Sigmoid colon (tissue), 7 donors: ENCODE data around the gene RSBN1L. TPM values are rescaled to one million over a fixed set of nuclear protein-coding genes. Genes with fewer than 3 reads are reported as not detected.

Experiments used
- DNase-seq: peaks from one replicate; pipeline ENCODE4 v3.0.0-alpha.2; 2019
- H3K27ac ChIP-seq, 4 donors: fragments of 200-600 bp; sonication (generic); one replicate each; pipeline ENCODE4 v1.5.1; 2016 to 2019; ENCODE audit warnings: mild to moderate bottlenecking in 1 of 4
- H3K27me3 ChIP-seq, 3 donors: fragments of 200-600 bp; sonication (generic); one replicate each; pipeline ENCODE4 v1.5.1; 2019; ENCODE audit warnings: mild to moderate bottlenecking in 1 of 3
- H3K36me3 ChIP-seq, 4 donors: fragments of 200-600 bp; sonication (generic); one replicate each; pipeline ENCODE4 v1.5.1; 2016 to 2019
- H3K4me1 ChIP-seq, 4 donors: fragments of 200-600 bp; sonication (generic); one replicate each; pipeline ENCODE4 v1.5.1; 2017 to 2019
- H3K4me3 ChIP-seq, 4 donors: fragments of 200-600 bp; sonication (generic); one replicate each; pipeline ENCODE4 v1.5.1; 2017 to 2019; ENCODE audit warnings: mild to moderate bottlenecking in 2 of 4, moderate library complexity in 1 of 4
- H3K9me3 ChIP-seq, 4 donors: fragments of 200-600 bp in 3 of 4; sonication (generic) in 3 of 4; one replicate each; pipeline versions ENCODE4 v1.5.1 to v1.6.1; 2013 to 2019
- CTCF ChIP-seq, 4 experiments: fragments of 450-650 bp in 3 of 4; fragments of 200-600 bp in 1 of 4; IDR thresholded peaks; one replicate each; pipeline ENCODE4 v1.5.1; 2016 to 2019; ENCODE audit warnings: antibody characterized with exemption in 4 of 4, mild to moderate bottlenecking in 3 of 4, moderate library complexity in 2 of 4
- EP300 ChIP-seq, 4 donors: sonication (generic); formaldehyde crosslinking; IDR thresholded peaks; one replicate each; pipeline ENCODE4 v1.6.1; 2017; ENCODE audit warnings: antibody characterized with exemption in 4 of 4
- POLR2A ChIP-seq, 2 donors: fragments of 450-650 bp; IDR thresholded peaks; one replicate each; pipeline ENCODE4 v1.6.1; 2016; ENCODE audit warnings: antibody characterized with exemption in 2 of 2, mild to moderate bottlenecking in 2 of 2, moderate library complexity in 2 of 2
- POLR2AphosphoS5 ChIP-seq, 4 donors: sonication (generic); formaldehyde crosslinking; IDR thresholded peaks; one replicate each; pipeline ENCODE4 v1.6.1; 2017; ENCODE audit warnings: antibody characterized with exemption in 4 of 4
- WGBS, 2 donors: extraction: QIAGEN DNeasy Blood & Tissue Kit; methylation state at CpG; one replicate each; pipeline ENCODE4 v1.1.7; 2013; 5-methylcytosine and 5-hydroxymethylcytosine counted together
- intact Hi-C: fragments of 100-400 bp; cut with DNase I; formaldehyde crosslinking; loops from one replicate; pipeline ENCODE4 v1.15.1; 2023
- polyA plus RNA-seq, 3 donors: library from polyadenylated mRNA; stranded (reverse); fragments of 200-250 nt; gene quantifications; one replicate each; pipeline ENCODE4 v1.2.3, GENCODE V29; 2013
- total RNA-seq, 4 donors: library from RNA; depleted of rRNA; stranded (reverse); fragments of >200 nt; gene quantifications; one replicate each; pipeline ENCODE4 v1.1.0, GENCODE V29; 2016
- donor health status: healthy with polysubstance abuse.
- donor health status: Bipolar disorder and iron deficiency.
- donor health status: healthy.

RSBN1L gene
- total and polyA plus RNA-seq, 7 donors: 6.0 to 50.4 (median 29.3) TPM

- TF ChIP-seq CTCF (IDR thresholded peaks at IDR 0.05) (no peak), EP300 (IDR thresholded peaks at IDR 0.05) (no peak)
- no peak overlapping the region for H3K27ac ChIP-seq
- DNase-seq: no peak
- intact Hi-C loops: no loop called here
- no peaks in the 10 kb centered on the region for H3K27me3 ChIP-seq
- WGBS, 2 donors: 94 to 98% methylated on average over 5 of the region's 5 CpGs
- H3K36me3 ChIP-seq: no peaks in the 10 kb centered on the region
- peaks cover 3 to 13% (median 9%) of the 10 kb centered on the region in 4 donors for H3K9me3 ChIP-seq
- no peaks in the 10 kb centered on the region for H3K4me1 ChIP-seq
- H3K4me3 ChIP-seq: no peak overlapping the region
Measured at GRCh38 chr7:77824636-77825035, 128.4 kb downstream of the RSBN1L start.

DNA sequence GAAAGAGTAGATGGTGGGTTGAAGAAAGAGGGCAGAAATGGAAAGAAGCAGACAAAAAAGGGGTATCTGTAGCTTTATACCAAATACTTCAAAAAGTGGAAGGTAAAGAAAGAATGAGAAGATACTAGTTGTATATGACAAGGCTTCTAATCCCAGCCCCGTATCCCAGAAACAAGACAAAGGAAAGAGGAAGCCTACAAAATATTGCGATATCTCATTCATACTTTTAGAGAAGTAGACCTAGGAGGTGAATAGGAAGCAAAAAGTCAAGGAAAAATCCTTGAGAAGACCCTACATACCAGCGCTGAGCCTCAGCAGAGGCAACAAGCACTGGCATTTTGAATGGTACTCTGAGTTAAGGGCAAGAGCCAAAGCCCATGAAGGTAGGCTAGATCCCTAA, 128.9 kb downstream of the RSBN1L start:
- Histone ChIP-seq H3K4me3 (no peak overlapping the region), H3K27ac (no peak overlapping the region), H3K27me3 (no peaks in the 10 kb centered on the region), H3K9me3 (peaks cover 3 to 10% (median 7%) of the 10 kb centered on the region in 4 donors), H3K36me3 (no peaks in the 10 kb centered on the region), H3K4me1 (no peaks in the 10 kb centered on the region)
- DNase-seq: no peak
- WGBS, 2 donors: 89 to 97% methylated on average over 3 of the region's 3 CpGs
- intact Hi-C loops: no loop called here
- TF ChIP-seq POLR2A (IDR thresholded peaks at IDR 0.05): no peak
- TF ChIP-seq POLR2AphosphoS5 (IDR thresholded peaks at IDR 0.05): no peak

DNA sequence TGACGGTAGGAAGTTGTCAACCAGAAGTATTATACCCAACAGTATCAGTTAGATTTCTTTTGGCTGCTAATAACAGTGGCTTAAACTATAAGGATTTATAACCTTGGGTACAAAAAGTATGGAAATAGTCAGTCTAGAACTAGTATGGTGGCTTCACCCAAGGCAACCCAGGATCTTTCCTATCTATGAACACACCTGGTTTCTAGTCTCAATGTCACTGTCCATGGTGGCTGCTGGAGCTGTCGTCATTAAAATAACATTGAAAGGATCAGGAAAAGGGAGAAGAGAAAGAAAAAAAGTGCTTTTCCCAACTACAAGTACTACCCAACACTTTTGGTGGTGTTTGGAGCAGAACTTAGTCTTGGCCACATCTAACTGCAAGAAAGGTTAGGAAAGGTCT, 130.0 kb downstream of the RSBN1L start:
- no peak for DNase-seq

DNA sequence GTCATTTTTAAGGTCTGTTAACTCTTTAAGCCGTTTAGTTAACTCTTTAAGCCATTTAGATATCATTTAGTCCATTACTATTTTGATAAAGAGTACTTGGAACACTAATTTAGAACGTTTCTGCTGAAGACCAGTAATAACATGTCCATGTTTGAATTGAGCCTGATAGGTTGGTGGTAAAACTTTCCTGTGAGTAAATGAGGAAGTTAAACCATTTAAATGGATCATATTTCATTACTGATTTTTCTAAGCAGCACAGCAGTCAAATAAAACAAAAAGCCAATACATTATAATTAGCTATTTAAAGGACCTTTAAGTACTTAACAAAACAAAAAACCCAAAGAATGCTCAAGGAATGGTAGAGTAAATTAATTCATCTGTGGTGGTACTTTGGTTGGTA, 131.7 kb downstream of the RSBN1L start:
- Histone ChIP-seq H3K27me3 (no peaks in the 10 kb centered on the region), H3K4me3 (no peak overlapping the region), H3K9me3 (no peaks in the 10 kb centered on the region), H3K27ac (no peak overlapping the region), H3K36me3 (no peaks in the 10 kb centered on the region), H3K4me1 (no peaks in the 10 kb centered on the region)
- intact Hi-C loops: no loop called here
- no peak for DNase-seq
- no peak for TF ChIP-seq POLR2A (IDR thresholded peaks at IDR 0.05)
- TF ChIP-seq POLR2AphosphoS5 (IDR thresholded peaks at IDR 0.05): no peak
- TF ChIP-seq CTCF (IDR thresholded peaks at IDR 0.05): no peak
- no peak for TF ChIP-seq EP300 (IDR thresholded peaks at IDR 0.05)
- WGBS, 2 donors: 32 to 50% methylated on average over 2 of the region's 2 CpGs

More for the DNA sequence above, 130.0 kb downstream of the RSBN1L start:
- Histone ChIP-seq H3K27ac (no peak overlapping the region), H3K4me3 (no peak overlapping the region), H3K27me3 (no peaks in the 10 kb centered on the region), H3K4me1 (no peaks in the 10 kb centered on the region), H3K9me3 (peaks cover 2 to 6% (median 3%) of the 10 kb centered on the region in 4 donors), H3K36me3 (no peaks in the 10 kb centered on the region)
- intact Hi-C loops: no loop called here
- no peak for TF ChIP-seq CTCF (IDR thresholded peaks at IDR 0.05)
- TF ChIP-seq POLR2A (IDR thresholded peaks at IDR 0.05): no peak
- no peak for TF ChIP-seq EP300 (IDR thresholded peaks at IDR 0.05)
- no peak for TF ChIP-seq POLR2AphosphoS5 (IDR thresholded peaks at IDR 0.05)
- WGBS, 2 donors: 93 to 95% methylated on average over 2 of the region's 2 CpGs

DNA sequence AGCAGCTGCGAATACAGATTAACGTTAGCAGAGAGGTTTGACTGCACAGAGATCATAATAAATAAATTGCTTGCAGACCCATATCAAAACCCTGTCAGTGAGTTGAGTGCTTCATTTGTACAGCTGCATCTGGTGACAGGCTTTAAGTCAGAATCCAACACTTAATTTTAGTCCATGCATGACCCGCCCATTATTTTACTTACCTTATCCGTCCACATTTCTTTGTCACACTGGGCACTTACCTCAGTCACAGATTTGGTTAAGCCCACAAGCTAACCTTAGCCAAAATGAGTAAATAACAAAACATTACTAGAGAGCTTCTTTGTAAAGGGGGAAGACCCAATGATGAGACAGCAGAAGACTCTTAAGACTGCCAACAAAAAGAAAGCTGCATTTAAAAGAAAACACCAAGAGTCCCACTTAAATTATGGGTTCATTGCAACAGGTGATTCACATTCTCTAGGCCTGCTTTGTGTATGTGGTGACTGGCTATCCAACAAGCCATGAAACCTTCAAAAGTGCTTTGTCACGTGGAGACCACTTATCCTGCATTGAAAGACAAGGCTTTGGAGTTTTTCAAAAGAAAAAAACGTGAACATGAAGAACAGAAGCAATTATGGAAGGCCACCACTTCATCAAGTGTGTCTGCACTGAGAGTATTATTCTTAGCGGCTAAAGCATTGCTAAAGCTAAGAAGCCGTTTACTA, 134.5 kb downstream of the RSBN1L start:
- Histone ChIP-seq H3K4me1 (peaks cover 0 to 6% (median 0%) of the 10 kb centered on the region in 4 donors), H3K36me3 (no peaks in the 10 kb centered on the region), H3K4me3 (no peak overlapping the region), H3K27ac (no peak overlapping the region), H3K9me3 (no peaks in the 10 kb centered on the region), H3K27me3 (no peaks in the 10 kb centered on the region)
- WGBS, 2 donors: 86 to 92% methylated on average over 8 of the region's 8 CpGs
- intact Hi-C loops: no loop called here
- no peak for DNase-seq
- TF ChIP-seq POLR2AphosphoS5 (IDR thresholded peaks at IDR 0.05): no peak
- TF ChIP-seq CTCF (IDR thresholded peaks at IDR 0.05): no peak
- TF ChIP-seq POLR2A (IDR thresholded peaks at IDR 0.05): no peak
- no peak for TF ChIP-seq EP300 (IDR thresholded peaks at IDR 0.05)
